Esophagus muscularis mucosa (tissue), 4 donors: ENCODE data around the gene SYT5.

Experiments used
- EP300 ChIP-seq: sonication (generic); formaldehyde crosslinking; IDR thresholded peaks from one replicate; pipeline ENCODE4 v1.6.1; 2017; ENCODE audit warnings: antibody characterized with exemption
- POLR2A ChIP-seq: fragments of 450-650 bp; IDR thresholded peaks from one replicate; pipeline ENCODE4 v1.6.1; 2017; ENCODE audit warnings: antibody characterized with exemption, moderate library complexity, mild to moderate bottlenecking, low read depth
- POLR2AphosphoS5 ChIP-seq, 2 donors: sonication (generic); formaldehyde crosslinking; IDR thresholded peaks; one replicate each; pipeline ENCODE4 v1.6.1; 2017; ENCODE audit warnings: antibody characterized with exemption in 2 of 2
- TF ChIP-seq, protein P1 (sequence below), 3 experiments: fragments of 200-600 bp in 2 of 3; fragments of 450-650 bp in 1 of 3; sonication (generic) in 2 of 3; IDR thresholded peaks; one replicate each; pipeline ENCODE4 v1.5.1; 2017 to 2019; ENCODE audit warnings: antibody characterized with exemption in 3 of 3, mild to moderate bottlenecking in 2 of 3, moderate library complexity in 1 of 3

DNA sequence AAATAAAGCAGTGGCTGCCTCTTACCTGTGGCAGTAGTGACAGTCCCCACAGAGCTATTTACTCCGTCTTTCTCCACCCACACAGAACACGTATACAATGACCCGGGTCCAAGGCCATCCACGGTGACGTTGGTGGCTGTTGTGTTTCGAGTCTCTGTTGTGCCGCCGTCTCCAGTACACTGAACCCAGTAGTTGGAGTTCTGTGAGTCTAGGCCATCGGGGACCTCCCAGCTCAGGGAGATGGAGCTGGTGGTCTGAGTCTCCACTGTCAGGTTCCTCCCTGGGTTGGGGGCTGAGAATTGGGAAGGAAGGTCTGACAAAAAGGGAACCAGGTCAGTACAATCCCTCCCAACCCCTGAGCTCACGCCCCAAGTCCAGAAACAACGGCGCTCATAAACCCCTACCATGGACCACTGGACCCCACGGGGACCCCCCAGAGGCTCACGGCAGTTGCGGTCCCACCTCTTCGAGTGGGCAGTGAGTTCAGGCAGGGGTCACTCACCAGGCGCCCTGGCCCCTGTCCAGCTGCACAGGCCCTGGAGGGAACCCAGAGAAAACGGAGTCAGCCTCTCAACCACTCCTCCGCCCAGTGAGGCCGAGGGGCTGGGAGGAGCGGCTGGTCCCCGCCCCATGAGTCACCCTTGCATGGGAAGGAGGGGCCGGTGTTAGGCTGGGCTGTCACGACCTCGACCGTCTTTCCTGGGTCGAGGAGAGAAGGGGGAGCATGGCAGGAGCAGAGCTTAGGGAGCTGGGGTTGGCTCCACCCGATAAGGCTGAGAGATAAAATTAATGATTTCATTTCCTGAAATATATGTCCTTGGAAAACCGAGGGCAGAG lies 26.8 kb upstream of the SYT5 start:
- TF ChIP-seq POLR2A (peak; percentile 14), POLR2AphosphoS5 (IDR thresholded peaks at IDR 0.05) (peak; percentile 25 to 36), EP300 (no peak)
- TF ChIP-seq, protein P1, sequence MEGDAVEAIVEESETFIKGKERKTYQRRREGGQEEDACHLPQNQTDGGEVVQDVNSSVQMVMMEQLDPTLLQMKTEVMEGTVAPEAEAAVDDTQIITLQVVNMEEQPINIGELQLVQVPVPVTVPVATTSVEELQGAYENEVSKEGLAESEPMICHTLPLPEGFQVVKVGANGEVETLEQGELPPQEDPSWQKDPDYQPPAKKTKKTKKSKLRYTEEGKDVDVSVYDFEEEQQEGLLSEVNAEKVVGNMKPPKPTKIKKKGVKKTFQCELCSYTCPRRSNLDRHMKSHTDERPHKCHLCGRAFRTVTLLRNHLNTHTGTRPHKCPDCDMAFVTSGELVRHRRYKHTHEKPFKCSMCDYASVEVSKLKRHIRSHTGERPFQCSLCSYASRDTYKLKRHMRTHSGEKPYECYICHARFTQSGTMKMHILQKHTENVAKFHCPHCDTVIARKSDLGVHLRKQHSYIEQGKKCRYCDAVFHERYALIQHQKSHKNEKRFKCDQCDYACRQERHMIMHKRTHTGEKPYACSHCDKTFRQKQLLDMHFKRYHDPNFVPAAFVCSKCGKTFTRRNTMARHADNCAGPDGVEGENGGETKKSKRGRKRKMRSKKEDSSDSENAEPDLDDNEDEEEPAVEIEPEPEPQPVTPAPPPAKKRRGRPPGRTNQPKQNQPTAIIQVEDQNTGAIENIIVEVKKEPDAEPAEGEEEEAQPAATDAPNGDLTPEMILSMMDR (IDR thresholded peaks at IDR 0.05): no peak
